AG09309 (cell line): ENCODE results near the gene SPPL2B.
A peak's percentile ranks its signal among the peaks of the same experiment; 100 is the strongest.

Experiments used
- DNase-seq: peaks from one replicate; pipeline ENCODE4 v3.0.0-alpha.2; 2010; ENCODE audit warnings: low read depth
- H3K4me3 ChIP-seq: 2 replicates; pipeline ENCODE4 v1.5.1; 2011; ENCODE audit warnings: mild to moderate bottlenecking, low read depth, low read length, moderate library complexity; ENCODE audit not compliant: control insufficient read depth
- TF ChIP-seq, protein P1 (sequence below): IDR thresholded peaks from 2 replicates; pipeline ENCODE4 v1.5.1; 2011; ENCODE audit warnings: mild to moderate bottlenecking, low read depth, low read length, inconsistent platforms; ENCODE audit not compliant: insufficient read depth, control insufficient read depth; ENCODE audit errors: missing control alignments

SPPL2B gene

DNA sequence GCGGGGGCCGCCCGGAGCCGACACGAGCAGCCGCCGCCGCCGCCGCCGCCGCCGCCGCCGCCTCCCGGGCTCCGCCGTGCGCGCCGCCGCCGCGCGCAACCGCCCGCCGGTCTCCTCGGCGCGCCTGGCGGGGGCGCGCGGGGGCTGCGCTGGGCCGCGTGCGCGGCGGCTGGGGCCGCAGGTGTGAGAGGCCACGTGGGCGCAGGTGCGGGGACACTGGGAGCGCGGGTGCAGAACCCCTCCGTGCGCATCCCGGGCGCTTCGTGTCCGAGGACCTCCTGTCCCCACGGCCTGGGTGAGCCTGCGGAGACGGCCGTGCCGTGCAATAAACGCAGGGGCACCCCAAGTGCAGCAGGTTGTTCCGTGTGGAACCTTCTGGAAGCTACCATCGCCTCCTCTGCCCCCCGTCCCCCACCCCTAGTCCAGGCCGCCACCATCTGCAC is 20.3 kb upstream of the SPPL2B start, which contains the start of gene LINGO3:
LINGO3 (minus strand) TSS at position 41 of the 443 bp plus-strand sequence. CDS start 16,378 bp downstream, outside the sequence.
- H3K4me3 ChIP-seq: peak within 1 kb of the TSS; percentile 19
- DNase-seq: no peak
- TF ChIP-seq, protein P1, sequence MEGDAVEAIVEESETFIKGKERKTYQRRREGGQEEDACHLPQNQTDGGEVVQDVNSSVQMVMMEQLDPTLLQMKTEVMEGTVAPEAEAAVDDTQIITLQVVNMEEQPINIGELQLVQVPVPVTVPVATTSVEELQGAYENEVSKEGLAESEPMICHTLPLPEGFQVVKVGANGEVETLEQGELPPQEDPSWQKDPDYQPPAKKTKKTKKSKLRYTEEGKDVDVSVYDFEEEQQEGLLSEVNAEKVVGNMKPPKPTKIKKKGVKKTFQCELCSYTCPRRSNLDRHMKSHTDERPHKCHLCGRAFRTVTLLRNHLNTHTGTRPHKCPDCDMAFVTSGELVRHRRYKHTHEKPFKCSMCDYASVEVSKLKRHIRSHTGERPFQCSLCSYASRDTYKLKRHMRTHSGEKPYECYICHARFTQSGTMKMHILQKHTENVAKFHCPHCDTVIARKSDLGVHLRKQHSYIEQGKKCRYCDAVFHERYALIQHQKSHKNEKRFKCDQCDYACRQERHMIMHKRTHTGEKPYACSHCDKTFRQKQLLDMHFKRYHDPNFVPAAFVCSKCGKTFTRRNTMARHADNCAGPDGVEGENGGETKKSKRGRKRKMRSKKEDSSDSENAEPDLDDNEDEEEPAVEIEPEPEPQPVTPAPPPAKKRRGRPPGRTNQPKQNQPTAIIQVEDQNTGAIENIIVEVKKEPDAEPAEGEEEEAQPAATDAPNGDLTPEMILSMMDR: no peak

DNA sequence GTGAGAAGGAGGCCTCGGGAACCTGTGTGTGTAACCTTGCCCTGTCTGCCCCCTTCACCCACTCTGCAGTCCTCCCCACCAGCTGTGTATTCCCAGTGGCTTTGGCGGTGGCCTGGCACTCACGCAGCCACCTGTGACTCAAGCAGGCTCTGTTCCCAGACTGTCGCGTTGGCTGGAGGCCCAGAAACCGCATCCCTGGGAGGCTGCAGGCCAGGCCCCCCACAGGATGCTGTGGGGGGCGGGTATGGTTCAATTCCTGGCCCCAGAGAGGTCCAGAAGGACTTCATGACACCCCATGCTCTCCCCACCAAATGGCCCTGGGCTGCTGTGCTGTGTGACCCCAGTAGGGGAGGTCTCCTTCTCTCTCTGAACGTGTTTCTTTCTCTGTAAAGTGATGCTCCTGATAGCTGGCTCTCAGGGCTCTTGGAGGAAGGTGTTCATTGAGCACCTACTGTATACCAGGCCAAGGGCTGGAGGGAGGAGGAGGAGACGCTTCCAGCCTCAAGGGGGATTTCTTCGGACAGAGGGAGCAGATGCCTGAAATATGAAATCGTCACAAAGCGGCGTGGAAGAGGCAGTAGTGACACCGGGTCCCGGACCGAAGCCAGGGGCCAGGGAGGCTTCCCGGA is 18.6 kb upstream of the SPPL2B start:
- DNase-seq: no peak
- TF ChIP-seq, protein P1: no peak
- no peak overlapping the region for H3K4me3 ChIP-seq

- H3K4me3 ChIP-seq: no peak overlapping the region
- no peak for DNase-seq
- TF ChIP-seq, protein P1: no peak
Measured at GRCh38 chr19:2311093-2311492, 17.4 kb upstream of the SPPL2B start.

GRCh38 chr19:2312820-2313501 is 15.5 kb upstream of the SPPL2B start:
- H3K4me3 ChIP-seq: no peak overlapping the region
- TF ChIP-seq, protein P1: no peak
- DNase-seq: no peak

- no peak for DNase-seq
- no peak overlapping the region for H3K4me3 ChIP-seq
- TF ChIP-seq, protein P1: no peak
Measured at GRCh38 chr19:2315121-2315817, 13.2 kb upstream of the SPPL2B start.

- TF ChIP-seq, protein P1: peak; percentile 76
- DNase-seq: no peak
- H3K4me3 ChIP-seq: no peak overlapping the region
Measured at GRCh38 chr19:2315818-2316353, 12.6 kb upstream of the SPPL2B start.
